Endothelial cell of umbilical vein (primary cell): ENCODE data around the gene ST8SIA6. TPM values are rescaled to one million over a fixed set of nuclear protein-coding genes. Genes with fewer than 3 reads are reported as not detected.

Source experiments
- BruUV-seq: library from RNA; stranded (reverse); fragments of 400-500 nt; replicated peaks from 2 replicates; lab custom pipeline; 2021; lab: Mats Ljungman, UMichigan
- CTCF ChIA-PET: fragments of 300-600, 350-600 bp; sonication (Branson Sonifier 250); formaldehyde crosslinking; loops from one replicate; lab custom pipeline; 2021; ENCODE audit warnings: antibody characterized with exemption, inconsistent platforms; lab: Charles Lee
- POLR2A ChIA-PET: fragments of 300-600, 350-600 bp; sonication (Branson Sonifier 250); formaldehyde crosslinking; loops from one replicate; lab custom pipeline; 2021; ENCODE audit warnings: antibody characterized with exemption, inconsistent platforms; lab: Charles Lee
- DNase-seq: peaks from one replicate; pipeline ENCODE4 v3.0.0-alpha.2; 2011; ENCODE audit warnings: low read depth, low spot score
- FAIRE-seq: peaks from 2 replicates; lab custom pipeline; 2011; peaks lifted over from hg19 to GRCh38; lab: Jason Lieb, UNC
- H2AFZ ChIP-seq: 2 replicates; pipeline ENCODE4 v1.6.0; 2012; ENCODE audit warnings: low read depth, low read length, control low read depth, inconsistent platforms
- H3K27ac ChIP-seq: 2 replicates; pipeline ENCODE4 v1.5.1; 2011; ENCODE audit warnings: low read depth, mild to moderate bottlenecking, control low read depth, low read length, moderate library complexity; ENCODE audit not compliant: insufficient read depth
- H3K27me3 ChIP-seq, 2 experiments: 2 replicates each; pipeline versions ENCODE4 v1.6.0 to v1.6.1; 2011; ENCODE audit warnings: low read length in 2 of 2, mixed read lengths in 1 of 2; ENCODE audit not compliant: control insufficient read depth in 2 of 2, insufficient read depth in 2 of 2
- H3K36me3 ChIP-seq, 2 experiments: 2 replicates in 1 of 2; 3 replicates in 1 of 2; pipeline ENCODE4 v1.5.1; 2011; ENCODE audit warnings: low read length in 2 of 2, mild to moderate bottlenecking in 1 of 2, moderate library complexity in 1 of 2; ENCODE audit not compliant: control insufficient read depth in 2 of 2, insufficient read depth in 2 of 2; ENCODE audit errors: extremely low read depth in 1 of 2
- H3K4me1 ChIP-seq: 3 replicates; pipeline ENCODE4 v1.5.1; 2011; ENCODE audit warnings: mild to moderate bottlenecking, low read length; ENCODE audit not compliant: control insufficient read depth, insufficient read depth; ENCODE audit errors: extremely low read depth
- H3K4me2 ChIP-seq: 2 replicates; pipeline ENCODE4 v1.6.1; 2011; ENCODE audit warnings: low read length, control low read depth, mixed read lengths; ENCODE audit not compliant: insufficient read depth
- H3K4me3 ChIP-seq, 3 experiments: fragments of 200-600 bp in 1 of 3; sonication (generic), shearing (Covaris generic) in 1 of 3; replicated peaks in 1 of 3; 2 replicates each; pipeline ENCODE4 v1.5.1; 2011 to 2016; ENCODE audit warnings: control low read depth in 3 of 3, low read length in 3 of 3, mild to moderate bottlenecking in 2 of 3, inconsistent platforms in 1 of 3, low read depth in 1 of 3, moderate library complexity in 1 of 3; ENCODE audit not compliant: insufficient read depth in 1 of 3
- H3K79me2 ChIP-seq: 2 replicates; pipeline ENCODE4 v1.6.0; 2012; ENCODE audit warnings: low read length, inconsistent platforms; ENCODE audit not compliant: control insufficient read depth, insufficient read depth
- H3K9ac ChIP-seq: replicated peaks from 2 replicates; pipeline ENCODE3; 2011; ENCODE audit warnings: low read length, control low read depth; ENCODE audit not compliant: insufficient read depth; ENCODE audit errors: extremely low read depth
- H3K9me1 ChIP-seq: replicated peaks from 3 replicates; pipeline ENCODE4 v1.6.0; 2011; ENCODE audit warnings: mild to moderate bottlenecking, low read length; ENCODE audit not compliant: control insufficient read depth, insufficient read depth; ENCODE audit errors: extremely low read depth
- H3K9me3 ChIP-seq: replicated peaks from 2 replicates; pipeline ENCODE4 v1.5.1; 2012; ENCODE audit warnings: low read length, inconsistent platforms; ENCODE audit not compliant: control insufficient read depth, insufficient read depth
- H4K20me1 ChIP-seq: replicated peaks from 2 replicates; pipeline ENCODE3; 2011; ENCODE audit warnings: mild to moderate bottlenecking, low read length; ENCODE audit not compliant: control insufficient read depth, insufficient read depth; ENCODE audit errors: extremely low read depth
- CTCF ChIP-seq, 2 donors: IDR thresholded peaks; 1 replicate in 1 of 2; 2 replicates in 1 of 2; pipeline ENCODE4 v1.5.1; 2011; ENCODE audit warnings: low read length in 2 of 2, mild to moderate bottlenecking in 2 of 2, moderate library complexity in 2 of 2, control low read depth in 1 of 2, inconsistent platforms in 1 of 2, low read depth in 1 of 2; ENCODE audit not compliant: insufficient read depth in 1 of 2; ENCODE audit errors: extremely low read depth in 1 of 2
- FOS ChIP-seq: IDR thresholded peaks from 2 replicates; pipeline ENCODE4 v1.6.1; 2011; ENCODE audit warnings: mild to moderate bottlenecking, low read length, moderate library complexity, borderline replicate concordance; ENCODE audit not compliant: insufficient read depth
- MAX ChIP-seq: IDR thresholded peaks from 2 replicates; pipeline ENCODE4 v1.6.1; 2011; ENCODE audit not compliant: insufficient read depth, insufficient read length
- MYC ChIP-seq: IDR thresholded peaks from one replicate; pipeline ENCODE4 v1.6.1; 2011; ENCODE audit warnings: mild to moderate bottlenecking, low read depth, low read length
- POLR2AphosphoS5 ChIP-seq: IDR thresholded peaks from 2 replicates; pipeline ENCODE4 v1.6.1; 2012; ENCODE audit warnings: low read depth, mild to moderate bottlenecking, control low read depth, low read length, moderate library complexity; ENCODE audit not compliant: insufficient read depth
- dilution Hi-C: fragments of 300-500 bp; cut with MboI; formaldehyde crosslinking; loops from one replicate; pipeline ENCODE4 v1.15.0; 2019; ENCODE audit warnings: low sequenced_read_pairs; ENCODE audit not compliant: extremely low pct_ligation_motif_present
- intact Hi-C: fragments of 100-400 bp; cut with micrococcal nuclease; formaldehyde crosslinking; loops from one replicate; pipeline ENCODE4 v1.10.0; 2022
- polyA plus RNA-seq, 4 experiments: library from polyadenylated mRNA; depleted of rRNA in 3 of 4; stranded (reverse) in 3 of 4; unstranded in 1 of 4; fragments of >200 nt; gene quantifications; 2 replicates each; pipeline versions ENCODE4 v1.2.1 to v1.2.3, GENCODE V29; 2011 to 2012; ENCODE audit warnings: missing spikeins in 1 of 4
- total RNA-seq: library from RNA; stranded (reverse); gene quantifications from 2 replicates; pipeline ENCODE4 v1.2.3, GENCODE V29; 2021

ST8SIA6 gene
- total and polyA plus RNA-seq, 2 donors (not counting 3 experiments of a cell fraction or from before 2014, with no cell fraction given): 0.40 to 0.51 TPM

- H2AFZ ChIP-seq: no peak overlapping the region
- no peak overlapping the region for H3K9ac ChIP-seq
- H3K27ac ChIP-seq: no peak overlapping the region
- H3K4me2 ChIP-seq: no peak overlapping the region
- no peaks in the 10 kb centered on the region for H3K36me3 ChIP-seq
- no peaks in the 10 kb centered on the region for H4K20me1 ChIP-seq
- no TSS peak for BruUV-seq
- H3K27me3 ChIP-seq: no peaks in the 10 kb centered on the region
- ChIA-PET CTCF (interaction anchor here (0.6 to 3.2 kb wide), 20 partner anchors 9 to 1560 kb away, joined by 3 to 30 read pairs (median 4); no protein-coding TSS in a partner anchor), POLR2A (no interaction called here)
- DNase-seq (peak; percentile 2), FAIRE-seq (no peak)
- peak; percentile 41 to 71 for TF ChIP-seq CTCF (IDR thresholded peaks at IDR 0.05; ENCODE audit: extremely low read depth in 1 of 2, insufficient read depth in 1 of 2, low read depth in 1 of 2, low read length in 2 of 2)
- no peak for TF ChIP-seq MYC
- no peak for TF ChIP-seq MAX
- TF ChIP-seq POLR2AphosphoS5: no peak
- TF ChIP-seq FOS: no peak
- intact Hi-C loops: loop anchor here (1.0 kb wide), 1 partner anchor 548 kb away; no protein-coding TSS in a partner anchor
- no peaks in the 10 kb centered on the region for H3K4me1 ChIP-seq
- dilution Hi-C loops: no loop called here
- H3K9me1 ChIP-seq: no peaks in the 10 kb centered on the region
- H3K79me2 ChIP-seq: no peaks in the 10 kb centered on the region
- no peak overlapping the region for H3K4me3 ChIP-seq
- H3K9me3 ChIP-seq: no peaks in the 10 kb centered on the region
Measured at GRCh38 chr10:17375936-17376584, 78.3 kb downstream of the ST8SIA6 start.
